IPS-NIHi7 (cell line): ENCODE measurements around the gene CLCF1.
A peak's percentile ranks its signal among the peaks of the same experiment; 100 is the strongest.

Source experiments
- DNase-seq: peaks from one replicate; pipeline ENCODE4 v3.0.0; 2012; ENCODE audit warnings: mixed read lengths; ENCODE audit errors: extremely low spot score

CLCF1 gene

DNA sequence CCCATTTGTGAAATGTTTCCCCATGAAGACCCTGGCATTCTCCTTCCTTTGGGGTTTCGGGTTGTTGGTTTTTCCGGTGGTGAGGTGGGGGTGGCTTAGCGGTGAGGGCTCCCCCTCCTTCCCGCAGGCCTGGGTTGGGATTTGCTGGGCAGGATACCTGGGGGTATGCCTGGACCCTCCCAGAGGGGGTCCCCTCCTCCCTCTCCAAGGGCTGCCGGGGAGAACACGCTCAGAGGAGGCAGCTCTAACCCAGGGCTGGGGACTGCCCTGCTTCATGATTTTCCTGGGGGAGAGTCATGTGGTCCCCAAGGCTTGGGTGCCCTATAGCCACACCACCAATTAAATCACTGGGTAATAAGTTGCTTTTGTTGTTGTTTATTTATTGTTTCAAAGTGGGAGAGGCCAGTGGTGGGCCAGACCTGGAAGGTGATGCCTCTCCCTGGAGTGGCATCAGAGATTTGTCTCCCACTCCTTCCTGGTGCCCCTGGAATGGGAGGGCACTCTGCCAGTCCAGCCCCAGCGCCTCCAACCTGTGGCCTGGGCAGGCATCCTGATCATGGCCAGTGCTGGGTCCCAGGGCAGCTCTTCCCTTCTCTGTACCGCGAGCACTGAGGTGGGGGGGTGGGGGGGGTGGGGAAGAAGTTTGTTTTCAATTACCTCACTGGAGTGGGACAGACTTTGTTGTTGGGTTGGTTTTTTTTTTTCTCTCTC, 1.3 kb upstream of the CLCF1 start:
- no peak for DNase-seq

DNA sequence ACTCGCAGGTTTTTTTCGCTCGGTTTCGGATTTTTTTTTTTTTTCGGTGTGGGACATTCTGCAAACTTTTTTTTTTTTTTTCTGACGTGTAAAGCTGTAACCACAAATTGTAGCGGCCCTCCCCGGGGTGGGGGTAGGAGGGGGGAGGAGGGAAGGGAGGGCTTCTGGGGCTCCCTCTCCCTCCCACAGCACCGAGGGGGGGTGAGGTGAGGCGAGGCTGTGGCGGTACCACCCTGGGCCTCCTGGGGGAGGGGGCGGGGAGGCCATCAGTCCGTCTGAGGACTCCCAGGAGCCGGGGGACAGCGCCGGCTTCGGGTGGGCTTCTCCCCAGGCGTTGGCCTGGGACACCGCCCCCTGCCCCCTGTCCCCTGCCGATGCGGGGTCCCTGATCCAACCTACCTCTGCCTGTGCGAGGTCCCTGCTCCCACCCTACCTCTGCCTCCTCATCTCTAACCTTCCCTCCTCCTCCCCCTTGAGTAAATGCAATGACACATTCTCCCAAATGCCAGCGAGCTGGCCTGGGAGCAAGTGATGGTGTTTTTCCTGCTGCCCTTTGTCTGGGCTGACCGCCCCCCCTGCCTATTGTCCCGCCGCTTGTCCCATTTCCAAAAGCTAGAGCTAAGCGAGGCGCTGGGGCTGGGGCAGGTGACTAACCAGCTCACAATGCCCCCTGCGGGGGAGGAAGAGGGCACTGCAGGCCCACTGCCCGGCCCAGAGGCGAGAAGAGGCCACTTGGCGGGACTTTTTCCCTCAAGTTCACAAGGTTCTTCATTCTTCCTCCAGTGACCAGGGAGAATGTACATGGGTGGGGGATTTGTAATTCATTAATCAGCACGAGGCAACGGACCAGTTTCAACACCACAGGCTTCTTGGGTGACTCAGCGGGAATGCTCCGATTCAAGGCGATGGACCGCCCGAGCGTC, 511 bp upstream of the CLCF1 start:
- DNase-seq = peak; percentile 80

DNA sequence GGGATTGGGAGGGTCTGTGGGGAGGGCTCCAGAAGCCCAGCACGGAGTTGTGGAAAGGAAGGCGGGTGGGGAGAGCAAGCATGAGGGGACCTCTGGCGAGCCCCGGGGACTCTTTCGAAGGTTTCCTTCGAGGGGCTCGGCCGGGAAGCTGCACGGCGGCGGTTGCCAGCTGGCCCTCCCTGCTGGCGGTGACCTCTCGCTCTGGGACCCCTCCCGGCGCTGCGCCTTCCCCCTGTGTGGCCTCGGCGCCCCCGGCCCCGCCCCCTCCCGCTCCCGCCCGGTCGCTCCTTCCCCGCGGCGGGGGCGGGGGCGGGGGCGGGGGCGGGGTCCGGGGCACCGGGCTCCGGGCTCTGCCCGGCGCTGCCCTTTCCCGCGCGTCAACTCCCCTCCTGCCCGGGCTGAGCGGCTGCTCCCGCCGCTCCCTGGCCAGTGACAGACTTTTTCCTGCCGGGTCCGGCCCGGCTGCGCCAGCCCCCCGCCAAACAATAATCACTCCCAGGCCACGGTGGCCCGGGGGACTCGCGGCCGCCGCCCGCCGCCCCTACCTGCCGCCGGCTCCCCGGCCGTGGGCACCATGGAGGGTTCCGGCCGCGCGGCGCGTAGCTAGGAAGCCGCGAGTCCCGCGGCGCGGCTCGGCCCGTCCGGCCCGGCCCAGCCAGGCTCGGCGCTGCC, 941 bp downstream of the CLCF1 start:
- peak; percentile 61 for DNase-seq

DNA sequence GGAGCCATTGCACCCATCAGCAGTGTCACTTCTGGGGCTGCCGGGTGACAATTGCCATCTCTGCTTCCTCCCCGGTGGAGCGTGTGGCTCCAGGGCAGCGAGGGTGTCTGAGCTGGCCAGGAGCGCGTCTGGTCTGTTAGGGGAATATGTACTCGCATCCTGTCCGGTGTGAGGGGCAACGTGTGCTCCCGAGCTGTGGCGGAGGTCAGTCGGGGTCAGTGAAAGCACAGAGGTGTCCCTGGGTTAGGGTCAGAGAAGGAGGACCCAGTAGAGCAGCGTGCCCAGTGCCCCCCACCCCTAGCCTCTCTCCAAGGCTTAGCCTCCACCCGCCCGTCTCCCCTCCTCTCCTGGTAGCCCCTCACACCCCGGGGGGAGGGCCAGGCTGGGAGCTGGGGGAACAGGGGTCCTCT, 1.5 kb downstream of the CLCF1 start:
- DNase-seq = peak; percentile 29

DNA sequence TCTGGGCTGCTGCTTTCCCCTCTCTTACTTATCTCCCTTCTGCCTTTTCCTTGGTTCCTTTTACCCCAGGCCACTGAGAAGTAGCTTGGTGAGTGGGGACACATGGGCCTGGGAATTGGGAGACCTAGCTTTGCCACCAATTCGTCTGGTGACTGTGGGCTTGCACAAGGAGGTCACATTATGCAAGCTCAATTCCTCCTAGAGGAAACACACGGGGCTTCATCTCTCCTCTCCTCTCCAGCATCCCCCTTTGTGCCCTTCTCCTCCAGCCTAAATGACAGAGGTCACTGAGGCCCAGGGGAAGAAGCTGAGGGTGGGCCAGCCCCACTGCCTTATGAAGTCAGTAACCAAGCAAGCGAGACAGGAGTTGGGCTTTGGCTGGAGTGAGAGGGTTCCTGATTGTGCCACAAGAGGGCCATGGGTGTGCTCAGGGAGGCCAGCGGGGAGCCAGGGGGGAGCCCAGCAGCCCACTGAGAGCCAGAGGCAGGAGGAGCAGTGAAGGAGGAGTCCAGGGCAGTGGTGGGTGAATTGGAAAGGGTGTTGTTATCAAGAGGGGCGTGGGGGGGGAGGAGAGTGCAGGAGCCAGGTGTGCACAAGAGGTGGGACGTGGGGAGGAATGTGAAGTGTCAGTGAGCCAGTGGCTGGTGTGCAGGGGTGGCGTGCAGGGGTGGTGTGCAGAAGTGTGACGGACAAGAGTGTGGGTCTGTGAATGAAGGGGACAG, 2.0 kb downstream of the CLCF1 start:
- peak; percentile 66 for DNase-seq

DNA sequence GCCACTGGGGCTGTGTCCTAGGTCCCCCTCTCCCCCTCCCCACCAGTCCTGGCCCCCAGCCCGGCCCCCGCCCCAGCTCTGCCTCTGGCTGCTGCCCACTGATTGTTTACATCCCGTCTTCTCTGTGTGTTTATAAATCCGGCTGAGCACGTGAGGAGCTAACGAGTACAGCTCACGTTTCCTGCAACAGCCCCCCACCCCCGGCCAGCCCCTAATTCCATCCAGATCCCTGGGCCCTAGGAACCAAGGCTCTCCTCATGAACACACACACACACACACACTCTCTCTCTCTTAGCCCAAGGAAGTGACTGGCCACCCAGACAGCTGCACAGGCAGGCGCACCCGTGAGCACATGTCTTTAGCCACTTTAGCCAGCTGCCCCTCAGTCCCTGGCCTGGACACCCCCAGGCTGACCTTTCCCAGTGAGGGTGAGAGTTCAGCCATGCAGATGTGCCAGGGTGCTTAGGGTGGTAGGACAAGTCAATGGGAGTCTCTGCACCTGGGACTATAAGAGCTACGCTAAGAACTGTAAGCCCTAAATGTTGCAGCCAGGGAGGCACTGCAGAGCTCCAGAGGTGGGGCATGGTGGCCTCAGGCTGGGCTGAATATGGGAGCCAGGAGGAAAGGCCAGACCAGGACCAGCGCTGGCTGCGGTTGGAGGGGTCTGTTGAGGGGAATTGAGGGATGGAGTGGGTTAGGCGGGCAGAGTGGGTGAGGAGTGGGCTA, 2.9 kb downstream of the CLCF1 start:
- DNase-seq = no peak

DNA sequence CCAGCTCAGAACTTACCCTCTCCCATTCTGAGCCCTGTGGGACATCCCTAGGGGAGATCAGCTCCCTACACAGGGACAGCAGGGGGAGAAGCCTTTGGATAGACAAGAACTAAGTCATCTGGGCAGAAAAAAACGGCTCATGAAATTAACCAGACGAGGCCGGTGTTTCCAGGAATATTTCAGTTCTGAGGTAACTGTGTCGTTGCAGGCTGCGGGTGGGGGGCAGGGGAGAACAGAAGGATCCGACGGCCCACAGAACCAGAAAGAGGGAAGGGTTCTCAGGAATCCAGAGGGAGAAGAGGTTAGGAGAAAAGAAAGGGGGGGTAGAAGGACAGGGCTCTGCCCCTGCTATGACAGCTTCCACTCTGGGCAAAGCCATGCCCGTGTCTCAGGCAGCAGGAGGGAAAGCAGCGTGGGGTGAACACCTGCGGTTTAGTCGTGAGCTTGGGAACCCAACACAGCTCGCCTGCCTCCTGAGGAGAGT, 3.6 kb downstream of the CLCF1 start:
- DNase-seq = no peak

DNA sequence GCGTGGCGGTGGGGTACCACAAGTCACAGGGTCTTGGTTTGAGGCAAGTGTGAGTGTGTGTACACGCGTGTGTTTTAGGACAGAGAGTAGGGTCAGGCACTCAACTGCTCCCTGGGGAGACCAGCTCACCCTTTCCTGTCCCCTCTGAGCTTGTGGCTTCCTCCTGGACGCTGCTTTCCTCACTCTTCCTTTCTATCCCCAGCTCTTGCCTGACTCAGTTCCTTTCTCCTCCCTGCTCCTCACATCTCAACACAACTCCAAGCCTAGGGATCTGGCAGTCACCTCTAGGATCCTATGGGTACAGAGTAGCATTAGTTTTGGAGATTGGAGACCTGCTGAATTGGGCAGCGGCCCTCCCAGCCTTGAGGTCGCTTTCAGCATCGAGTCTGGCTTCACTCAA, 4.1 kb downstream of the CLCF1 start:
- DNase-seq = no peak

DNA sequence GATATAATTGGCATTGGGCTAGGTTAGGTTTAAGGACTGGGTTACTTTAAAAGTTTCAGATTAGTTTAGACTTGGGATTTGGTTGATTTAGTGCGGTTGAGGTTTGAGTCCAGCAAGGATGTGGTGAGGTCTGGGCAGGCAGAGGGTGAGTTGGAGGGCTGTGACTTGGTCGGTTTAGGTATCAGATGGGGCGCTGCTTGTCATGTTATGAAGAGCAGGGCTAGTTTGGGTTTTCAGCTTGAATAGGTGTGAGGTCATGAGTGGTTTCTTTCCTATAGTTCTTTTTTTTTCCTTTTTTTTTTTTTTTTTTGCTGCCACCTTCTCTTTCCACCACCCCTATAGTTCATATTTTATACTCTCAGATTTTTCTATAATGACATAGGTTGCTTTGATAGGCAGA, 4.8 kb downstream of the CLCF1 start:
- DNase-seq = no peak

DNA sequence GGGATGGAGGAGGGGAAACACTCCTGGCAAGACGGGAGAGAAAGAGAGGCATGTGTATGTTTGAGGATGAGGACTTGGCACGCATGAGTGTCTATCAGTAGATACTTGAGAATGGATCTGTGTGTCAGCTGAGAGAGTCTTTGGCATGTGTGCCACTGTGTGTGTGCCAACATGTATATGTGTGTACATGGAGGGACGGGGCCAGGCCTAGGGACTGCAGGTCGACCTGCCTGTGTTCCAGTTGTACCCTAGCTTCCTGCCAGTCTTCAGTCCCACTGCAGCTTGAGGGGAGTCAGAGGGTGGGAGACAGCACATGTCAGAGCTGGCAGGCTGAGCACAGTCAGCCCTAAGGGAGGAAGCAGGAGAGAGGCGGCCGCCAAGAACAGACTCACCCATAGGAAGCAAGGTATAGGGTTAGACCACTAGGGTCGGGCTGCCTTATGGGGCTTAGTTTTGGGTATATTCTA, 5.6 kb downstream of the CLCF1 start:
- no peak for DNase-seq

DNA sequence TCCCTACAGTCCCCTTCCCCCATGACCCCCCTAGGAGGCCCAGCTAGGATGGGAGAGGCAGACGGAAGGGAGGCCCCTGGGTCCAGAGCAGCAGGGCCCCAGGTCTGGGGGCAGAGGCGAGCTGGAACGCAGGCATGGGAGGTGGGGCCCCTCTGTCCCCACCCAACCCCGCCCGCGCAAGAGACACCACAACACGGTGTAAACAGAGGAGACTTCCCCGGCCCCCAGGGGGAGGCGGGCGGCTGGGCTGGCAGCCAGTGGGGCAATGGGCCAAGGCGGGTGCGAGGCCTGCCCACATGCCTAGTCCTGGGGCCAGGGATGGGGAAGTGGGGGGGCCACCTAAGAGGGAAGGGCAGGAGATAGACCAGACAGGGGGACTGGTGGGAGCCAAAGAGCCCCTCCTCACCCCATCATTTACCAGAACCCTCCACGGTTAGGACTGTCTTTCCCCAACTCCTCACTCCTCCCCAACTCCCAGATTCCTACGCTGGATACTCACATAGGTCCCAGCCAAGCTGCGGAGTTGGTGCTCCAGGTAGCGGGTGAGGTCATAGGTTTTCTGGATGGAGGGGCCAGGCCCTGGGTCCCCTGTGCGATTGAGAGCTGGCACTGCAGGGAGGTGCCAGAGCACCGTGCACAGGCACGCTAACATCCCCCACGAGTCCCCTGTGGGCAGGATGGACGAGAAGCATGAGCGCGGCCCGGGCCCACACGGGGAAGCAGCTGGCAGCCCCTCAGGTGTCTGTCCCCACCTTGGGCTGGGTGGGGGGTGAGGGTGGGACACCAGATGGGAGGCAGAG, 6.2 kb downstream of the CLCF1 start:
- DNase-seq = no peak

DNA sequence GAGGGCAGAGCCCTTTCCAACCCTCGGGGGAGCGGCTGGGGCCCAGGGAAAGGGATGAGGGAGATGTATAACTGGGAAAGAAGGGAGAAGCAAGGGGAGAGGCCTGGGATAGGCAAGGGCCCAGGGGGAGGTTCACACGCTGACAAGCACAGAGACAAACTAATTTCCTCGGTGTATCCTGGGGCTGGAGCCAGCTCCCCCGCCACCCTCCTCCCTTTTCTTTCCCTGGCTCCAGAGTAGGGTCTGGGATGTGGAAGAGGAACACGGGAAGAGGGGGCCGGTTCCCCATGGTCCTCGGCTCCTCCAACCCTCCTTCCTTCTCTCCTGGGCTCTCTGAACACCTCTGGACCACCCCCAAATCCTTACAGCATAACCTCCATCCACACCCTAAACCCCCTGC, 6.9 kb downstream of the CLCF1 start:
- DNase-seq = no peak

DNA sequence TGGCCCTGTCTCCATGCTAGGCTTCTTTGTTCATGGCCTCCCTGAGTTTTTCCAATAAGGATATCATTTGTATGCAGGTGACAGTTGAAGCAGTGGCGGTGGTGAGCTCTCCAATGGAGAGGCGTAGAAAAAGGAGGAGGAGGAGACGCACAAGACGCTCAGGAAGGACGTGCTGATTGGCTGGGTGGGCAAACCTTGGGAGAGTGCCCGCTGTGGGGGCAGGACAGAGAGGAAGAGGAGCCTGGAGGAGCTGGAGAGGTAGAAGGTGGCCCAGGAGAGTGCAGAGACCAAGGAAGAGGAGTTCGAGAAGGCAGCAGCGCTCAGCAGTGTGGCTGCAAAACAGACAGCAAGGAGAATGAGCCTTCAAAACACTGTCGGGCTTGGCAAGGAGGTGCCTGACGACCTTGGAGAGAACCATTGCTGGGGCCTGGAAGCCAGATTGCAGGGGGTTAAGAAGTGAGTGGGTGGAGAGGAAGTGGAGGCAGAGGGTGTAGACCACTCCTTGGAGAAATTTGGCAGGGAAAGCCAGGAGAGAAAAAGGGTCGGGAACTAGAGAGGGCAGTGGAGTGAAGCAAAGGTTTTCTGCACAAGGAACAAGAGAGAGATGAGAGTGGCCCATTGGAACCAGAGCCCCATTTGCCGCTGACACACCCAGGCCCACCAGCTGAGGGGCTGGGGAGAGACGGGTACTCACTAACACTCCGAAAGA, 7.5 kb downstream of the CLCF1 start:
- no peak for DNase-seq

DNA sequence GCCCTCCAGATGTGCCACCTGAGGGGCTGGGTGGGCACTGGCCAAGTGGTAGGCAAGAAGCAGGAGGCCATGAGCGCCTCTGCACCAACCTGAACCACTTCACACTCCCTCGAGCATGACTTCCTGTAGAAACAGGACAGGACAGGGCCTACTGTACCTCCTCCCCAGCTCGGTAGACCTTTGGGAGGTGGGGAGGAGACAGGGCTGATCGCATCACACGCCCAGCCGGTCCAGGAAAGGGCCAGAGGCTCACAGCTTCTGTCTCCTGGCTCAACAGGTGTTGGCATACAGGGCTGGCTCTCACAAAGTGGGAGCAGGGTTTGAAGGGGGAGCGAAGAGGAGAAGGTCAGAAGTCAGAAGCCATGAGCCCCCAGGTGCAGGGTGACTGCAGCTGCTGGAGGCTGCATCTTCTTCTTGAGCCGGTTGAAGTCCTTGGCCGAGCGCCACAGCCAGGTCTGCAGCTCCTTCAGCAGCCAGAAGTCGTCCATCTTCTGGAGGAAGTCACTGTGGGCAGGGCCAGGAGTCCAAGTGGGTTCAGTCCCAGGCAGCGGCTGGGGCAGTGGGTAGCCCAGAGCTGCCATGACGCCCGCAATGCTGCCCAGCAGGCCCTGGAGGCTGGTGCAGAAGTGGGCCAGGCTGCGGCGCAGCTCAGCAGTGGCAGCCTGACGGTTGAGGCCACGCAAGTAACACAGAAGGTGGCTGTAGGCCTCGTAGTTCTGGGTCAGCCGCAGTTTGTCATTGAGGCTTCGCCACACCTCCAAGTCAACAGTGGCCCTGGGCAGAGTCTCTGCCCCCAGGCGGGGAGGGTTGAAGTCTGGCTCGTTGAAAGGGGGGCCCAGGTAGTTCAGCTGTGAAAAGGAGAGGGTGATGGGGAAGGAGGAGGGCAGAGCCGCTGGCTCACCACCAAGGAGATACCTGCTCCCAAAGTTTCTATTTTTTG, 8.3 kb downstream of the CLCF1 start:
- DNase-seq = no peak

DNA sequence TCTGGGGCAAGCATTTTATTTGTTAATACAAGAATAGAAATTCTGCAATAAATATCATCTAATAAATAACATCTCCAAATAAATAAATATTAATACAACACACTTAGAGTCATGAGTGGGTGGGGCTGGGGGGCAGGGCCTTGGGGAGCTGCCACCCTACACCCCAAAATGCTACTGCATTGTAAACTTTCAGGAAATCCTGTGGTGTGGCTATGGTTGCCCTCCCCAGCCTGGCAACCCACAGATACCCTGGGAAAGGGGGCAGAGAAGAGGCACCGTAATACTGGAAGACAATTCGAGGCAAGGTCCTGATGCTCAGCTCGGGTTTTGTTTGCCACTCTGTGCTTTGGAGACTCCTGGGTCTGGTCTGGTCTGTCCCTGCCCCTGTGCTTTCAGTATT, 9.2 kb downstream of the CLCF1 start:
- DNase-seq = no peak

DNA sequence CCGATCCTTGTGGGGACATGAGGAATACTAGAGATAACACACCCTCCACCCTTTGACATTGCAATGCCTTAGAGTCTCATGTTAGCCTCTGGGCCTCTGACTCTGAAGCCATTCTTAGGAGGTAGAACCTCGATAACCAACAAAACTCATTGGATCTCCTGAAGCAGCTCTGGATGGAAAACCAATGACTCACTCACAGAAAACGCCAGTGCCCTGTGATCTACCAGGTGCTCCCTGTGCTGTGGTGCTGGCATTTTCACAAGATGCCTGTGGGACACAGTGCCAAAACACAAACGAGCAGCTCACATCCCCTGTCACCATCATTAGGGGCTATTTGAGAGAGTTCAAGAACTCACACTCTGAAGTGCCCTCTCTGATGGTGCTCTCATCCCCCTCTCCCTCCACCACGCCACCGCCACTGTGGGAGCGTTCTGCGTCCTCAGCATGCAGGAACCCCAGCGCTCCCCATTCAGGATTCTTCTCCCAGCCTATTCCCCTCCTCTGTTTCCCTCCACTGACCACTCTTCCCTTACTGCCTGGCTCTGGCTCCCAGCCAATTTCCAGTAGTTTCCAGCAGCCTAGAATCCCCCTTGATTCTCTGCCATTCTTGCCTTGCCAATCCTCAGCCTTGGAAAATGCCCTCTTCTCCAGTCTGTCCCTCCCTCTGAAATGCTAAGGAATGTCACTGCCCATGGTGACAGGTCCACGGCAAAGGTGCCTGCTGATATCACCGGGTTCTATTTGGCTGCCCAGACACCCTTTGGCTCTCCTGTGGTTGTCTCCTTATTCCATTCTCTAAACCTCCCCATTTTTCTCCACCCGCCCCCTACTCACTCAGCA, 15.3 kb downstream of the CLCF1 start:
- DNase-seq = no peak

DNA sequence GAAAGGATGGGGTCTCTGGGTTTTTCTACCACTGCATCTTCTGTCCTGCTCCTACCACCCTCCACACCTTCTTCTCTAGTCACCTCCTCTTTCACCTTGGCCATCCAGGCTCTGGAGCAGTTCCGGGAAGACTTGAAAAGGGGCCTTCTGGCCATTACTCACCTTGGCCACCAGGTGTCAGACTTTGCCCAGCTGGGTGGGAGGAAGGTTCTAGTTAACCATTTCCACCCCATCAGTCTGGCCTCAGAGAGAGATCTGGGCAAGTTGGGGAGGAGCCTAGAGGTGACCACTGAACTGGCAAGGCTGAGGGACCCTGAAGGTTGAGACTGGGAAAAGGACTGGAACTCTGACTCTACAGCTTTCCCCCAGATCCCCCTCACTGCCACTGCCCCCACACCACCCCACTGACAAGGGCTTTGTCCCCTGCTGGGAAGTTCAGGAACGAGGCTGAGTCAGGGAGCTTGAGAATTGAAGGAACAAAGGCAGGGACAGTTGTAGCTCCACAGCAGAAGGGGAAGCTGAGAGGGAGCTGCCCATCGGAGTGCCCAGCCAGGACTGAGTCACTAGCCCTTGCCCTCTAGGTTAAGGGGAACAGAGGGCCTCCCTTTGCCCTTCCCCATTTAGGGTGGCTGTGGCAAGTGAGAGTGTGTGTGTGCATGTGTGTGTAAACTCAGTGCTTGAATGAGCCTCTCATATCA, 16.4 kb downstream of the CLCF1 start:
- DNase-seq = peak; percentile 86
